ELR (cell line): ENCODE data around the gene CLEC18C.
"Not testable (repeated sequence)": the region's sequence is repeated elsewhere in the genome, so short reads cannot be mapped to it uniquely, and the experiment has no call there.

ENCODE experiments used
- DNase-seq: peaks from one replicate; pipeline ENCODE4 v3.0.0-alpha.2; 2015; ENCODE audit warnings: low read depth

Gene CLEC18C

DNA sequence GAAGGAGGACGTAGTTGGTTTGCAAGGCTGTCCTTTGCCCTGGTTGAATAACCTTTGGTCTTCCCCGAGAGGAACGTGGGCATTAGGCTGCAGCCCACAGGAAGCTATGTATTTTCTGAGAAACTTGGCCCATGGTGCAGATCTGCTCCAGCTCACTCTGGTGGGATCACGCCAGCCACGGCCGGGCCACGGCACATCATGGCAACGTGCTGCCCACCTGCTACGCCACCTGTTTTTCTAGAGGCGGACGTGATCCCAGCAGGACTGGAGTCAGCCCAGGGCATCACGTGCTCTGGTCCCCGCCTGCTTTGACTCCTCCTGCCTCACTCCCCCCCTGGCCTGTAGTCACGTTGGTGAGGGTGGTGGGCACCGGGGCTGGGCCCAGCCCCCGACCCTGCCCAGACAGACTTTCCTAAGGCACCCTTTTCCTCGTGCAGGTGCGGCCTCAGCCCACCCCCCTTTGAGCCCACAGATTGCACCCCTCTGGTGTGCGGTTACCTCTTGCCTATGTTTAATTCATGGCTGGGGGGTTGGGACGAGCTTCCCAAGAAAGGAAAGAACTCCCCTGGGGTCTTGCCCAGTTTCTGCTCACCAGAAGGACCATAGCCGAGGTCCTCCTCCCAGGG lies at the start of gene CLEC18C:
Gene CLEC18C, plus strand, starts transcription at position 576 of the 626 bp plus-strand sequence. CDS start 492 bp downstream, outside the sequence.
- DNase-seq = not testable (repeated sequence)

DNA sequence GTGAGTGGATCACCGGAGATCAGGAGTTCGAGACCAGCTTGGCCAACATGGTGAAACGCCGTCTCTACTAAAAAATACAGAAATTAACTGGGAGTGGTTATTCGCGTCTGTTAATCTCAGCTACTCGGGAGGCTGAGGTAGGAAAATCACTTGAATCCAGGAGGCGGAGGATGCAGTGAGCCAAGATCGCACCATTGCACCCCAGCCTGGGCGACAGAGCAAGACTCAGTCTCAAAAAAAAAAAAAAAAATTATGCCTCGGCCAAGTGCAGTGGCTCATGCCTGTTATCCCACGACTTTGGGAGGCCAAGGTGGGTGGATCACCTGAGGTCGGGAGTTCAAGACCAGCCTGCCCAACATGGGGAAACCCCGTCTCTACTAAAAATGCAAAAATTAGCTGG lies 49.8 kb upstream of the CLEC18C start:
- DNase-seq = not testable (repeated sequence)

DNA sequence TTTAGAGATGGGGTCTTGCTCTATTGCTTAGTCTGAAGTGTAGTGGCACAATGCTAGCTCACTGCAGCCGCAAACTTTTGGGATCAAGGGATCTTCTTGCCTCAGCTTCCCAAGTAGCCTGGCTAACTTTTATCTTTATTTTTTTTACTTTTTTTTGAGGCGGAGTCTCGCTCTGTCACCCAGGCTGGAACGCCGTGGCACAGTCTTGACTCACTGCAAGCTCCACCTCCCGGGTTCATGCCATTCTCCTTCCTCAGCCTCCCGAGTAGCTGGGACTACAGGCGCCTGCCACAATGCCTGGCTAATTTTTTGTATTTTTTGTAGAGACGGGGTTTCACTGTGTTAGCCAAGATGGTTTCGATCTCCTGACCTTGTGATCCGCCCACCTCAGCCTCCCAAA lies 47.4 kb upstream of the CLEC18C start:
- DNase-seq = peak; percentile 19

DNA sequence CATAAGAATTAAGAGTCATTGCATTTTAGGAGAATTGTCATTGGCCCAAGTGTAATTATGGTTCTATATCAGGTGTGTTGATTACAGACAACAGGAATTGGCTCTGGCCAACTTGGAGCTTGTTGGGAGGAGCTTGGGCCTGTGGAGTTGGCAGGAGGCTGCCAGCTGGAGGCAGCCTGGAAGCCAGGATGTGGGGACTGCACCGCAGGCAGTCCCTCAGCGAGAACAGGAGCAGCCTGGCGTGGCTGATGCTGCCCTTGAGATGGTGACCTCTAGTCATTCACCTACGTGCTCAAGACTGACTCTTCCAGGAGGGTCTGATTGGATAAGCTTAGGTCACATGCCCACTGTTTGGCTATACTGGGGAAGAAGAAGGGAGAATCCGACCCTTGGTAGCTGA lies 45.9 kb upstream of the CLEC18C start:
- not testable (repeated sequence) for DNase-seq

DNA sequence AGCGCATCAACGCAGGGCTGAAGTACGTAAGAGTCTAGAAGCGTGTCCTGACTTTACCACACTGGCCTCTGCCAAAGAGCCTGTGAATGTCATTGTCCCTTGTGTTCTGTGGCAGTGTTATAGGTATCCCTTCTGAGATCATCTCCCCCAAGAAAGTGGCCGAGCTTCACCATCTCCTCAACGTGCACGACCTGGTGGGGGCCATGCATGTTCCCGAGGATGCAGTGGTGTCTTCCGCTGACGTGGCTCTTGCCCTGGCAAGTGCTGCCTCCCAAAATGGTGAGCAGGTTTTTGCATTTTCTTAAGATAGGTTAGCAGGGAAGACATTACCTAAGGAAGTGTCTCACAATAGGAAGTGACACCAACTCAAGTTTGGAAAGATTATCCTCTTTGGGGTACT lies 44.7 kb upstream of the CLEC18C start:
- not testable (repeated sequence) for DNase-seq

DNA sequence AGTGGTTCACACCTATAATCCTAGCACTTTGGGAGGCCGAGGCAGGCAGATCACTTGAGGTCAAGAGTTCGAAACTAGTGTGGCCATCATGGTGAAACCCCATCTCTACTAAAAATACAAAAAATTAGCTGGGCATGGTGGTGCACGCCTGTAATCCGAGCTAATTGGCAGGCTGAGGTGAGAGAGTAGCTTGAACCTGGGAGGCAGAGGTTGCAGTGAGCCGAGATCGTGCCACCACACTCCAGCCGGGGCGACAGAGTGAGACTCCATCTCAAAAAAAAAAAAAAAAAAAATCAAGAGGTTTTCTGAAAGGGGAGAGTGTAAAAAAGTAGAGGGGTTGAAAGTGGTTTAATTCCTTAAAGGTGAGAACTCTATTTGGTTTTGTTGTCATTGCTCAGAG lies 37.8 kb upstream of the CLEC18C start:
- DNase-seq = not testable (repeated sequence)

DNA sequence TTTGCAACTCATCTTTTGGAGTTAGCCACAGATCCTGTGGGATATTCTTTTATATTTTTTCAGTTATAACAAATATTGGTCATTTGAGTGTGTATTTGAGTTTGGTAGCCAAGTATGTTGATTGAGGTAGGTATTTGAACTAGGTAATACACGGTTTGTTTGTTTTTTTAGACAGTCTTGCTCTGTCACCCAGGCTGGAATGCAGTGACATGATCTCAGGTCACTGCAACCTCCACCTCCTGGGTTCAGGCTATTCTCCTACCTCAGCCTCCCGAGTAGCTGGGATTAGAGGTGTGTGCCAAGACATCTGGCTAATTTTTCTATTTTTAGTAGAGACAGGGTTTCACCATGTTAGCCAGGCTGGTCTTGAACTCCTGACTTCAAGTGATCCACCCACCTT lies 37.0 kb upstream of the CLEC18C start:
- DNase-seq = not testable (repeated sequence)

DNA sequence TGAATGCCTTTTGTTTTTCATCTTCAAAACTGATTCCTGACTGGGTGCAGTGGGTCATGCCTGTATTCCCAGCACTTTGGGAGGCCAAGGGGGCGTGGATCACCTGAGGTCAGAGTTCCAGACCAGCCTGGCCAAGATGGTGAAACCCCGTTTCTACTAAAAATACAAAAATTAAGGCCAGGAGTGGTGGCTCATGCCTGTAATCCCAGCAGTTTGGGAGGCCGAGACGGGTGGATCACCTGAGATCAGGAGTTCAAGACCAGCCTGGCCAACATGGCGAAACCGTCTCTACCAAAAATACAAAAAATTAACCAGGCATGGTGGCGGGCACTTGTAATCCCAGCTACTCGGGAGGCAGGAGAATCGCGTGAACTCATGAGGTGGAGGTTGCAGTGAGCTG lies 30.8 kb upstream of the CLEC18C start:
- not testable (repeated sequence) for DNase-seq

DNA sequence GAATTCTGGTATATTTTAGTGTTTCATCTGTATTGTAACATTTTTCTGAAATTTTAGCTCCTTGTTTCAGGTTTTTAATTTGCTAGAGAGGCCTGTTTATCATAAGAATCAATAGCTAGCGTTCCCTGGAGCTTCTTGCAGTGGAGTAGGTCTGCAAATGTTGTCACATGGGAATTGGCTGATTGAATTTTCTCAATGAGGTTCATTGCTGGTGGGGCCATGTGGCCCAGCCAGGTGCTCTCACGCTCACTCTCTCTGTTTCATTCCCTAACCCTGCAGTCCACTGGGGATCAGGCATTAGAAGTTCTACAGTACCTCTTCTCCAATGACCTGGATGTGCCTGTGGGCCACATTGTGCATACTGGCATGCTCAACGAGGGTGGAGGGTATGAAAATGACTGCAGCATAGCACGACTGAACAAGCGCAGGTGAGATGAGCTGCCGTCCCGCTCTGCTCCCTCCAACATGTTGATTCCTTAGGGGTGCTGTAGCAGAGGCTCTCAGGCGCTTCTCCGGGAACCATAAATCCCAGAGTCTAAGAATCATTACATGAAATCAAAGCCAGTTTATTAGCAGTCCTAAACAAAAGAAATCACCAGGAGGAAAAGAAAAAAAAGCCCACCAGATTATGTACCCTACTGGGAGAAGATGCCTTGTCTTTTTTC lies 30.2 kb upstream of the CLEC18C start:
- not testable (repeated sequence) for DNase-seq

DNA sequence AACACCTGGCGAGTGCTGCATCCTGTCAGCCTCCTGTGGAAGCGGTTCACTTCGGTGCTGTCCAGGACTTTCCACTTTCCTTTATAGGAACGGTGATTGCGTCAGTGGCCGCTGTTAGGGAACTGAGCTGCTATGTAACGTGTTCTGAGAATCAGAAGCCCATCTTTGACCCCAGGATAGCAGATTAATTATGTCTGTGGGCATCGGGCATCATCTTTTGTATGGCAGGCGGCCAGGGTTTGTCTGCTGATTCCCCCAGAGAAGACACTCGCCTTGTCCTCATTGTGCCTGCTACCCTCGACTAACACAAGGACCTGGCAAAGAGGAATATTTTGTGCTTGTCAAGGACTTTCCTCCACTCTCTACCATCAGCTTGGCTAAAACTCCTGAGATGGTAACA lies 25.7 kb upstream of the CLEC18C start:
- not testable (repeated sequence) for DNase-seq

DNA sequence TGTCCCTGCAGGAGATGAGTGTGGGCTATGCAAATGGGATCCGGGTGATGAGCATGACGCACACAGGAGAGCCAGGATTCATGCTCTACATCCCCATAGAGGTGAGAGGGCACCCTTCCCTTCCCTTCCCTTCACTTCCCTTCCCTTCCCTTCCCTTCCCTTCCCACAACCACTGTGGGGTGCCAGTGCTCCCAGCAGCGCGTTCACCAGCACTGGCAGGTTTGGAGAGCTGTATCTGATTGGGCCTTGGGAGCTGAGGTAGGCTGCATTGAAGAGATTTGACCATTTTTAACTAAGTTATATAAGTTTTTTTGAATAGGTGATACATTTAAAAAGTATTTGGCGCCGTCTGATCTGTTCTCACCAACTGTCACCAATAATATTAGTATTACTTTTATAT lies 25.1 kb upstream of the CLEC18C start:
- not testable (repeated sequence) for DNase-seq

DNA sequence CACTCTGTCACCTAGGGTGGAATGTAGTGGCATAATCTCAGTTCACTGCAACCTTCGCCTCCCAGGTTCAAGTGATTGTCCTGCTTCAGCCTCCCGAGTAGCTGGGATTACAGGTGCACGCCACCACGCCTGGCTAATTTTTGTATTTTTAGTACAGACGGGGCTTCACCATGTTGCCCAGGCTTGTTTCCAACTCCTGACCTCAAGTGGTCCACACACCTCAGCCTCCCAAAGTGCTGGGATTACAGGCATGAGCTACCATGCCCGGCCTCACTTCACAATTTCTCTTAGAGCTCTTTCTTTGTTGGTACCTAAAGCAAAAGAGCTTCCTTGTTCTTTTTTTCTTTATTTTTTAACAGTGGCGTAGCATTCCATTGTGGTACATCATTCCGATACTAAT lies 24.3 kb upstream of the CLEC18C start:
- DNase-seq = not testable (repeated sequence)

DNA sequence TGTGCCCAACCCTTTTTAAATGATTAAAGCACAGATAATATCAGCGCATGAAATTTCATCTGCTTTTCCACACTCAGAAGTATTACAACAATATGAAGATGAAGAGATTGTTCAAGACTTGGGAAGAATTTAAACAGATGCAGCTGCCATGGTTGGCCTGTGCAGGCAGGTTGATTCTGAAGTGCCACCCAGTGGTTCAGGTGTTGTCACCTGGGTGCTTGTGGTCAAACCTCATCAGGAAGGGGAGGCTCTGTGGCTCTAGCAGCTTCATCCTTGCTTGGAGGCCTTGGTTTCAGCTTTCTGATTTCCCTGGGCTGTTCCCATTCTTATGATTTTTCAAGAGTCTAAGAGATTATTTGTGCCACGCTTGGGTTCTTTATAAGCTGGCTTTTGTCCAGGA lies 22.2 kb upstream of the CLEC18C start:
- no peak for DNase-seq

DNA sequence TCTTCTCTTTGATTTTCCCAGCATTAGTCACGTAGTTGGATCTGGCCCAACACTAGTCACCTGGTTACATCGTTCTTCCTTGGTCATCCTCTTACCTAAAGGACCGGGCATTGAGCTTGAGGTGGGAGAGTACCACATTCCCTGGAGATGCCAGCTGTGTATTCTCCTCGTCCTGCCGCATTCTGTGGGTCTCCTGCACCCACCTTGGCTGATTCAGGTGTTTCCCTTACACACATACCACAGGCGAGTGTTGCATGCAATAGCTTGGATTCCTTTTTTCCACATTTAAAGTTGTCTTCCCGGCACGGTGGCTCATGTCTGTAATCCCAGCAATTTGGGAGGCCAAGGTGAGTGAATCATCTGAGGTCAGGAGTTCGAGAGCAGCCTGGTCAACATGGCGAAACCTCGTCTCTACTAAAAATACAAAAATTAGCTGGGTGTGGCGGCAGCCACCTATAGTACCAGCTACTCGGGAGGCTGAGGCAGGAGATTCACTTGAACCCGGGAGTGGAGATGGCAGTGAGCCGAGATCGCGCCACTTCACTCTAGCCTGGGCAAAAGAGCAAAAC lies 21.6 kb upstream of the CLEC18C start:
- DNase-seq = no peak

DNA sequence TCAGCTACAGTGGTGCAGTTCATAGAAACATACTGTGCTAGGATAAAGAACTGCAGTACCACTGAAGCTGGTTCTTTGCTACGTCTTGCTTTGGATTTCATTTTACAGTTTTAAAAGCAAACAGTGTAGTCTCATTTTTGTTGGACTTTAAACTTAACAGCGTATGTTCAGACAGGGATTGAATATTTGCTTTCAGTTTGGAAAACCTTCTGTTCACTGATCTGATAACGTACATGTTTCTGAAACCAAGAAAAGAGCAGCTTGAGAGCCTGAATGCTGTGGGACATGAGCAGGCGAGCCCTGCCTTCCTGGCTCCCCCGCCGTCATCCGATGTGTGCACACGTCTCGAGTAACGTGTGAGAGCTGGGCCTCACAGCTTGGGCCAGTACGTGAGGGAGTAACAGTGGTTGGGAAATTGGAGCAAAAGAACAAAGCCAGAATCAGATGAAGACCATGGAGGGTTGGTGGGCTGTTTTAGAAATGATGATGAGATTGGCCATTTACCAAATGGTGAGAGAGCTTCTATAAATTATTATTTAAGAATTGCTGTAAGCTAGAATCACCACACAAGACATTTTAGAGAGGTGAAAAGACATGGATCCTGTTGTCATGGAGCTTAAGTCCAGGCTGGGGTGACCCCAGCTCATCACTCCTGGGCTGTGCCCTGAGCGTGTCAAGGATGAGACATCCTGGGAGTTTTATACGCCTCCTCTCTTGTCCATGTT lies 20.8 kb upstream of the CLEC18C start:
- no peak for DNase-seq

DNA sequence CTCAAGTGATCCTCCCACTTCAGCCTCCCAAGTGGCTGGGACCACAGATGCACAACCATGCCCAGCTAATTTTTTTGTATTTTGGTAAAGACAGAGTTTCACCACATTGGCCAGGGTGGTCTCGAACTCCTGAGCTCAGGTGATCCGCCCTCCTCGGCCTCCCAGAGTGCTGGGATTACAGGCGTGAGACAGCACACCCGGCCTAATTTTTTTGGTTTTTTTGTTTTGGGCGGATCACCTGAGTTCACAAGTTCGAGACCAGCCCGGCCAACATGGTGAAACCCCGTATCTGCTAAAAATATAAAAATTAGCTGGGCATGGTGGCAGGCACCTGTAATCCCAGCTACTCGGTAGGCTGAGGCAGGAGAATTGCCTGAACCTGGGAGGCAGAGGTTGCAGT lies 18.9 kb upstream of the CLEC18C start:
- not testable (repeated sequence) for DNase-seq

DNA sequence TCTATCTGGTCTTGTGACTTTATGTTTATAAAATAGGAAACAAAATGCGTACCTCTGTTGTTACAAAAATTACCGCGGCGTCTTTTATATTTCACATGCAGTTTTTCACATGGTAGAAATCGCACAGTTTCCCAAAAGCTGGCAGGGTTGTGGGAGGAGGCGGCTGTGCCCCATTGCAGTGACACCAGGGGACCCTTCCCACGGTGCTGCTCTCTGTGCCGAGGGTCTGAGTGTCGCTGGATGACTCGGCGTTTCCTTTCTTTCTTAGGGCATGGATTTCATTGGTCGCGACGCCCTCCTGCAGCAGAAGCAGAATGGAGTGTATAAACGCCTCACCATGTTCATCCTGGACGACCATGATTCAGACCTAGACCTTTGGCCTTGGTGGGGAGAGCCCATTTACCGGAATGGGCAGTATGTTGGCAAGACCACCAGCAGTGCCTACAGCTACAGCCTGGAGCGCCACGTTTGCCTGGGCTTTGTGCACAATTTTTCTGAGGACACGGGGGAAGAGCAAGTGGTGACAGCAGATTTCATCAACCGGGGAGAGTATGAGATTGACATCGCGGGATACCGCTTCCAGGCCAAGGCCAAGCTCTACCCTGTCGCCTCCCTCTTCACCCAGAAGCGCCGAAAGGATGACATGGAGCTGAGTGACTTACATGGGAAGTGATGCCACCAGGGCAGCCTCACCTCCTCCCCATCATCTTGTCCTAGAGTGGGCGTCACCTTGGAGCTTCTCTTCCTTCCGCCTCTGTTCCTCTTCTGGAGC lies 17.2 kb upstream of the CLEC18C start:
- no peak for DNase-seq

DNA sequence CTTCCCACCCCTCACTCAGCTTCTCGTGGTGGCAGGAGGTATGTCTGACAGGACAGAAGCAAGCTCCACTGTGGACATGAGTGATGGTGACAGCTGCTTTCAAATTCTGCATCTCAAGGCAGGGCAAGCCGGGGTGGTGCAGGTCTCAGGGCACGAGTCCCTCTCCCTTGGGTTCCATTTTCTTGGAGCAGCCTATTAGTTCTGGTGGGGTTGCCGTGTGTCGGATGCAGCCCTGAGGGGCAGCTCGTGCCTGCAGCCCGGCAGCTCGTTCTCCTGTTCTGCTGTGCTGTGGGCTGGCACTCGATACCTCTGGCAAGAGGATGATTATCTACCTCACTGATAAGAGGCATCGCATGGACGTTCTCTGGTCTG lies 16.5 kb upstream of the CLEC18C start:
- DNase-seq = no peak

DNA sequence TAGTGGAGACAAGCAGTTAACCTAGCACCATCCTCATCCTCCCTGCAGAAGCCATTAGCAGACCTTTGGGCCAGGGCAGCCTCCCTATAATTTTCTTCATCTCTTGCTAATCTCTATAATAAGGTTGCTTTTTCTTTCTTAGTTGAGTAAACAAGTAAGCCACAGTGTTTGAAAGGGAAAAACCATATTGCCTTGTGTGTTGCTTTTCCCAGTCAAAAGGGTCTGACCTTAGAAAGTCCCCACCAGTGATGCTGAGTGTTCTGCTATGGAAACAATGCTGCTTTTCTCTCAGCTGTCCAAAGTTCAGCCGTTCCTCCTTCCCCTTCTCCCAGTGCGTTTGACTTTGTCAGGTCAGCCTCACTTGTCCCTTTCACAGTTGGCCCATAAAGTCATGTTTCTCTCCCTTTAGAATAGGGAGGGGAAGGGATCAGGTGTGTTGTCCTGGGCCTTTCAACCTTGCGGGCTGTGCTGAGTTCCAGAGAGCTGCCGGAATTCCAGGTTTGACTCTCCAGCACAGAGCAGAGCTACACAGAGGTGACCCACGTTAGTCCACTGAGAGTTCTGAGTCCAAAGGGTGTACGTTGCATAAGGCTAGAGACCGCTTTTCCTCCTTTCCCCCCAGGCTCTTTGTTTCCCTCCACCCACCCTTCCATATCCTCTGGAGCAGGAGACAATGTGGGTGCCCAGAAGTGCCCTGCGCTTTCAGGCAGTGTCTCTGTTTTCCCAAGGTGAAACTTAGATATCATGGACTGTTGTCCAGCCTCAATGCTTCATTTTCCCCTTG lies 15.9 kb upstream of the CLEC18C start:
- no peak for DNase-seq

DNA sequence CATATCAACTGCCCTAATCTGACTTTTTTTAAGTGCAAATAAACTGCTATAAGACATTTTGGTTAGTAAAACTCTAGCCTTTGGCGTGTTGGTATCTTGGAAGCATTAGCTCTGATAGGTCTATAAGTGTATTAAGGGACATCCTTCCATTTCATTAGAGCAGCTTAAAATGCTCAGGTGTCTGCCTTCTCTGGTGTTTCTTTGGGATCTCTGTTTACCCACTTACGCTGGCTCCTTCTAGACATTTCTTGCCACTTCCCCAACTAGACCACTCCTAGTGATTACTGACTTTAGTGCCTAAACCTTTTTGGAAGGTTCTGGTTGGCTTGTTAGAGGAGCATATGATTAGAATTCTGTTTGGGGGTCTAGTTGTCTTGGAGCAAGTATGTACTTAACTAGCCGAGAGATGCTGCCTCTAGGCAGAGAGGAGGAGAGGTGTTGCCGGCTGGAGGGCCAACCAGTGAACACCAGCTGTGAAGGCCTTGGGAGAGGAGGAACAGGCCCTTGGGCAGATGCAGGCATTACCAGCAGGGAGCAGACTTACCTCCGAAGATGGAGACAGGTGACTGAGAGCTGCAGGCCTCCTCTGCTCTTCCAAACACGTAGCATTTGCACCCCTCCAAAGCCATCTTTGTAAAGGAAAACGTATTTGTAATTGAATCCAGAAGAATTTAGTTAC lies 15.2 kb upstream of the CLEC18C start:
- DNase-seq = no peak
